Measurements from ENCODE around the gene PPIF.

The PPIF gene

GRCh38 chr10:79349072-79349491 lies 1.8 kb downstream of the PPIF start:
- no peak for DNase-seq (ENCODE audit: low spot score)

GRCh38 chr10:79349766-79350406 lies 2.6 kb downstream of the PPIF start:
- no peak for DNase-seq (ENCODE audit: low spot score)

GRCh38 chr10:79350407-79351154 lies 3.3 kb downstream of the PPIF start:
- no peak for DNase-seq (ENCODE audit: low spot score)

GRCh38 chr10:79351332-79351731 lies 4.1 kb downstream of the PPIF start:
- DNase-seq (ENCODE audit: low spot score), result no peak

GRCh38 chr10:79352035-79352877 lies 5.0 kb downstream of the PPIF start:
- no peak for DNase-seq (ENCODE audit: low spot score)

GRCh38 chr10:79353000-79353406 lies 5.7 kb downstream of the PPIF start:
- DNase-seq (ENCODE audit: low spot score), result no peak

- no peak for DNase-seq (ENCODE audit: low spot score)
Measured at GRCh38 chr10:79353726-79354125, 6.5 kb downstream of the PPIF start.

GRCh38 chr10:79354141-79354540 lies 6.9 kb downstream of the PPIF start:
- DNase-seq (ENCODE audit: low spot score), result no peak

- DNase-seq (ENCODE audit: low spot score), result no peak
Measured at GRCh38 chr10:79354615-79355014, 7.3 kb downstream of the PPIF start.

- DNase-seq (ENCODE audit: low spot score), result no peak
Measured at GRCh38 chr10:79355420-79356017, 8.2 kb downstream of the PPIF start.

- DNase-seq (ENCODE audit: low spot score), result no peak
Measured at GRCh38 chr10:79356104-79356503, 8.8 kb downstream of the PPIF start.

- no peak for DNase-seq (ENCODE audit: low spot score)
Measured at GRCh38 chr10:79357180-79357579, 9.9 kb downstream of the PPIF start.

- no peak for DNase-seq (ENCODE audit: low spot score)
Measured at GRCh38 chr10:79358811-79359210, 11.5 kb downstream of the PPIF start.

- no peak for DNase-seq (ENCODE audit: low spot score)
Measured at GRCh38 chr10:79359816-79360498, 12.7 kb downstream of the PPIF start.

- DNase-seq (ENCODE audit: low spot score), result no peak
Measured at GRCh38 chr10:79360499-79361342, 13.5 kb downstream of the PPIF start.

- DNase-seq (ENCODE audit: low spot score), result no peak
Measured at GRCh38 chr10:79361726-79362397, 14.6 kb downstream of the PPIF start.

- no peak for DNase-seq (ENCODE audit: low spot score)
Measured at GRCh38 chr10:79367426-79368189, 20.3 kb downstream of the PPIF start.

GRCh38 chr10:79372871-79373270 lies 25.6 kb downstream of the PPIF start:
- no peak for DNase-seq (ENCODE audit: low spot score)

All from NAMALWA (cell line).